Activated gamma-delta T cell treated with Interleukin-2 at 50 U/mL for 16 hours (primary cell): Measurements from ENCODE around the gene CTNND2.
"Not testable (repeated sequence)": the region's sequence is repeated elsewhere in the genome, so short reads cannot be mapped to it uniquely, and the experiment has no call there.

Source experiments
- DNase-seq: peaks from one replicate; pipeline ENCODE4 v3.0.0-alpha.2; 2020

Gene CTNND2

DNA sequence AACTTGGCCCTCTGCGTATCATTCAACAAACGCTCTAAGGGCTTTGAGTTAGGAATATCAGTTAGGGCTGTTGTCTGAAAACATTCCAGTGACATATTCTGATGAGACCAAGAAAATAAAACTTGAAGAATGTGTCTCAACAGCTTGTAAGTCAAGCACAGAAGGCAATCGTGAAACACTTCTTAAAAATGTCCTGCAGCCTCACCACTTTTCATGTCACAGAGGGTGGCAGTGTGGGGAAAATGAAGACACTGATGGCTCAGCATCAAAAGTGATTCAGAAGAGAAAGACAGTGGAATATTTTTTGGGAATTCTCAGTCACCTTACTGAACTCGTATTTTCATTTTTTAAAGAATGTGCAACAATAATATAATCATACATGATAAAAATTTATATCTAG is 247.3 kb downstream of the CTNND2 start:
- no peak for DNase-seq

DNA sequence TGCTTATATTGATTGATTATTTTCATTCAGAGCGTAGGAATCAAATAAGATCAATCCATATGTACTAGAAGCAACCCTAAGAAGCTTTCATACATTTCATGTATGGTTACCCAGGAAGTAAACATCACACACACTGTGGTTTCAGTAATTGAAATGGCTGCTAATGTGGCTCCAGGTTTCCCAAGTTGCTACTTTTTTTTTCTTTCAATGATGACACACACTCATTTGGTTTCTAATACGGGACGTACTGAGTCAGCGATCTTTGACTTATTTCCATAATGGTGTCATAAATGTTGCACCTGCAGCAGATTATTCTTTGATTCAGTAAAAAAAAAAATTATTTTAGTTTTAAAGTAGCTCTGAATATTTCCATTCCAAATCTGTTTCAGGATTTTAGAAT is 248.6 kb downstream of the CTNND2 start:
- no peak for DNase-seq

DNA sequence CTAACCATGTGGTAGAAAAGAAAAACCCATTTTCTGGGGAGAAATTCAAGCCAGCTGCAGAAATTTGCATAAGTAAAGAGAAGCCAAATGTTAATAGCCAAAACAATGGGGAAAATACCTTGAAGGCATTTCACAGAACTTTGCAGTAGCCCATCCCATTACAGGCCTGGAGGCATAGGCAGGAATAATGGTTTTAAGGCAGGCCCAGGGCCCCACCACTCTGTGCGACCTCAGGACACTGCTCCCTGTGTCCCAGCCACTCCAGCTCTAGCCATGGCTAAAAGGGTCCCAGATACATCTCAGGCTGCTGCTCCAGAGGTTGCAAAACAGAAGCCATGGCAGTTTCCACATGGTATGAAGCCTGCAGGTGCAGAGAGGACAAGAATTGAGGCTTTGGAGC is 253.3 kb downstream of the CTNND2 start:
- DNase-seq = no peak

DNA sequence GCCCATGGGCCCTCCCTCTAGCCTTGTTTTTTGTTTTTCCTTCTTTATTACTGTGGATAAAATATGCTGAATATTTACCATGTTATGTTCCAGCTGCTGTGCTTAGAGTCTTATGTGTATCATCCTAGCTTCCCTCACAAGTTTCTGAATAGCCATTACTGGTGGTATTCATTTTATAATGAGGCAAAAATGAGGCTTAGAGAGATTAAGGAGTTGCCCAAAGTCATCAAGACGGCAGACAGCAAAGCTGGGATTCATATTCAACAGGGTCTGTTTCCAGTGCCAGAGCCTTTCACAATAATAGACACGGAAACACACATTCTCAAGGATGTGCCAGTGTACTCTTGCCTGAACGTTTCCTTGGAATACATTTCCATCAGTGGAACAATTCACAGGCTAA is 258.1 kb downstream of the CTNND2 start:
- no peak for DNase-seq

DNA sequence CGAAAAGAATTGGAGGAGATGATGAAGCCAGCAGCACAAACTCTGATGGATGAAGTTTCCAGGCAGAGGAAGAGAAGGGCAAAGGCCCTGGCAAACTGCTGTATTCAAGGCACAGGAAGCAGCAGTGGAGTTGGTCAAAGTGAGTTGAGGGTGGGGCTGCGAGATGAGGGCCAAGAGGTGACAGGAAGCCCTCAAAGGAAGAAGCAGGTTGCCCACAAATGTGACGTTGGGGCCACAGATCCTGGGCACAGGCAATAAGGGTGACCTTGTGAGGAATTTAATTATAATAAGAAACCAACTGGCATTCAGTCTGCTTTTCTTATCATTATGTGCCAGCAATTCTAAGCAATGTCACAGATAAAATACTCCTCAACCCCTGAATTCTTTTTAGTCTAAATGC is 261.8 kb downstream of the CTNND2 start:
- DNase-seq = no peak

DNA sequence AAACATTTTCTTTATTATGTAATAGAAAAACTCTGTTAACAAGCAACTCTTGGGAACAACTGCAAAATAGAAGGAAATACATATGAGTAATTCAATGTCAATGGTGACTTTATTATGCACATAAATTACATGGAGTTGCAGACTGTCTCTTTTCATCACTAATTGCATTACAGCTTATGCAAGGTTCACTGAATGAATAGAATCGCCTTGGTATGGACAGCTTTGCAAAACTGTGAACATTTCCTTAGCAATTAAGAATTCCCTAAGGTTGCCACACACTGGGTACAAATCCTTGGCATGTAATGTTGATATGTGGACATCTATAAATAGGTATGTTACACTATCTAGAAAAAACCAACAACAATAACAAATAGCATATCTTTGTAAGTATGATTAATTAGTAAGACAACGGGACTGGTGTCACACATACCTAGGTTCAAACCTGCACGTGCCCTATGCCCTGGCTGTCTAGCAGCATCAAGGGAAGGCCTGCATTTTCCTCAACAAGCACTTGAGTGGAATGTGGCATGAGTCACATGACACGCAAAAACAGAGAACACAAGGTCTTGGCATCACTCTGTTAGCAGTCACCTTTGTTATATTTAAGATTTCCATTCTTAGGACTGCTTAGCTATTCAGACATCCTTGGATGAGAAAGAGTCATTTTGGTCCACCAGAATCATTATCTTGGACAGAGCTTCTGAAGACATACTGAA is 263.9 kb downstream of the CTNND2 start:
- DNase-seq = no peak

DNA sequence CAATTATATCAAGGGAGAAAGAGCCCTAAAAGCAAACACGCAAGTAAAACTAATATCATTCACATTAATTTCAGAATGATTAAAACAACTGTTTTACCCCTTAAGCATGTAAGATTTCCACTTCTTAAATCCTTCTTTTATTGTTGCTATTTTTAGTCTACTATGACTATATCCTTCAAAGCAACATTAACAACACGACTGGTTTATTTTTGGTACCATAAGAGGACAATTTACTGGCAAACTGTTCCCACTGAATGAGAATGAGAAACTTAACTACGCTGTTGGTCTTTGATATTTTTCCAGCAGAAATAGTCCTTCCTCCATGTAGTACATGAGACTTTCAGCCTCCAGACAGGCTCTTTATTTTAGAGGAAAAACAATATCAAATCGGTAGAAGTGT is 281.5 kb downstream of the CTNND2 start:
- no peak for DNase-seq

DNA sequence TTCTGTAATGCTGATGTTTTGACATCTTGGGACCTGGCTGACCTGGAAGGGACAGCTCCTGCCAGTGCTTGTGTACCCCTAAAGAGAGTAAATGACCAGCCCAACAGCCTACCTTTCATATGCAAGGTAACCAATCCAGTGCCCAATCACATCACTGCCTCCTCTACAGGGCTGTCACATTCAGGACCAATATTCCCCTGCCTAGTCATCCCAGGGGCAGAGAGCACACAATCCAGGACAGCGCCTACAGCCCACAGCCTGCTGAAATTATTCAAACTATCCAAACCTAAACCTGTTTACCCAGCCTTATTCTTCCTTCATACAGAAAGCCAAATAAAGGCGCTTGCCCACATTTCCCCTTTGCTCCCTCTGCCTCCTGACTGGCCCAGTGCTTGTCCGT is 284.1 kb downstream of the CTNND2 start:
- no peak for DNase-seq

DNA sequence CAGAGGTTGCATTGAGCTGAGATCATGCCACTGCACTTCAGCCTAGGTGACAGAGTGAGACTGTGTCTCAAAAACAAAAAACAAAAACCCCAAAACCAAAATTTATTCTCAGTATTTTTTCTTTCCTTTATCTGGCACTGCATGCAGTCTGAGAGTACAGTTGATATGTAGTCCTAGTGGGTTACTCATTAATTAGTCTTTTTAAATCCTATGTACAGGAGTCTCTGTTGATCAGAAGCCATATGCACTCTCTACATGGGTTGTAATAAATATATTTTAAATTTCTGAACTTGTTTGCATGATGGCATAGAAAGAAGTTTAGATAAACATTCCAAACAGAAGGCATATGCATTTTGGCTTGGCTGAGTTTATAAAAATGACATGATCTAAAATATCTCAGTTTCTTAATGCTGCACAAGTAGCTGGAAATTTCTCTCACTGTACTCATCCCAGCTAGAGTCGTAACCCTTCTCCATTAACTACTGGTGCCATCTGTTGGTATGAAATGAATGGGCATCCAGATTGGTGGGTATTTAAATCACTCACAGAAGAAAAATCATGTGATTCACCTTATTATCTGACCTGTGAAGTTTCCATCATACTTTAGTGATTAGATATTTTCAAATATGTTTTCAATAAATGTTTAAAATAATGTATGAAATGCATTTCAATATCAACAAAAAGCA is 284.8 kb downstream of the CTNND2 start:
- DNase-seq = no peak

DNA sequence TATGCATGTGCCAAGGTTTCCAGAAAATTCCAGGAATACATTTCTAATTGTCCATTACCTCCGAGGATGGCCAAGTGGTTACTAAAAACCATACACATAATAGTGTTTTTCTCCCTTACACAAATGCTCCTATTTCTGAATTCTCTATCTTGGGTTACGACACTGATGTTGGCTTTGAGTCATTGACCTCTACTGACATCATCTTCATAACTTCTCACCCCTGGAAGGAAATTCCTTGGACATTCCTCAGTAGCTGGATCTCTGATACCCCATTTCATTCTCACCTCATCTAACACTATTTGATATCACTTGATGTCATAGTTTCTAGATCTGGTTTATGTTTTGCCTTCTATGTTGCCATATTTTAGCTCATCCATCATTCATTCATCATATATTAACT is 287.2 kb downstream of the CTNND2 start:
- DNase-seq = no peak

DNA sequence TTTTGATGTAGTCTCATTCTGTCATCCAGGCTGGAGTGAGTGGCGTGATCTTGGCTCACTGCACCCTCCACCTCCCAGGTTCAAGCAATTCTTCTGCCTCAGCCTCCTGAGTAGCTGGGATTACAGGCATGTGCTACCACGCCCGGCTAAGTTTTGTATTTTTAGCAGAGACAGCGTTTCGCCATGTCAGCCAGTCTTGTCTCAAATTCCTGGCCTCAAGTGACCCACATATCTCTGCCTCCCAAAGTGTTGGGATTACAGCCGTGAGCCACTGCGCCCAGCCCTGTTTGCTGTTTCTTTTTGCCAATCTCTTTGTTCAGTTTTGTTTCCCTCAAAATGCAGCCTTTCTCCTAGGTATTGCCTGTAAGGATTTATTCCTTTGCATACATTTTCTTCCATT is 287.6 kb downstream of the CTNND2 start:
- not testable (repeated sequence) for DNase-seq

DNA sequence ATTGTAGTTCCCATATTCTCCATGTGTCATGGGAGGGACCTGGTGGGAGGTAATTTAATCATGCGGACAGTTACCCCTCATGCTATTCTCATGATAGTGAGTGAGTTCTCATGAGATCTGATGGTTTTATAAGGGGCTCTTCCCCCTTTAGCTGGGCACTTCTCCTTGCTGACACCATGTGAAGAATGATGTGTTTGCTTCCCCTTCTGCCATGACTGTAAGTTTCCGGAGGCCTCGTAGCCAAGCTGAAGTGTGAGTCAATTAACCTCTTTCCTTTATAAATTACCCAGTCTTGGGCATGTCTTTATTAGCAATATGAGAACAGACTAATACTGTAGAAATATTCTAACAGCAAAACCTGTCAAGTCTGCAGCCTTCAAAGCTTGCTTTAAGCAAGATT is 293.2 kb downstream of the CTNND2 start:
- DNase-seq = no peak

DNA sequence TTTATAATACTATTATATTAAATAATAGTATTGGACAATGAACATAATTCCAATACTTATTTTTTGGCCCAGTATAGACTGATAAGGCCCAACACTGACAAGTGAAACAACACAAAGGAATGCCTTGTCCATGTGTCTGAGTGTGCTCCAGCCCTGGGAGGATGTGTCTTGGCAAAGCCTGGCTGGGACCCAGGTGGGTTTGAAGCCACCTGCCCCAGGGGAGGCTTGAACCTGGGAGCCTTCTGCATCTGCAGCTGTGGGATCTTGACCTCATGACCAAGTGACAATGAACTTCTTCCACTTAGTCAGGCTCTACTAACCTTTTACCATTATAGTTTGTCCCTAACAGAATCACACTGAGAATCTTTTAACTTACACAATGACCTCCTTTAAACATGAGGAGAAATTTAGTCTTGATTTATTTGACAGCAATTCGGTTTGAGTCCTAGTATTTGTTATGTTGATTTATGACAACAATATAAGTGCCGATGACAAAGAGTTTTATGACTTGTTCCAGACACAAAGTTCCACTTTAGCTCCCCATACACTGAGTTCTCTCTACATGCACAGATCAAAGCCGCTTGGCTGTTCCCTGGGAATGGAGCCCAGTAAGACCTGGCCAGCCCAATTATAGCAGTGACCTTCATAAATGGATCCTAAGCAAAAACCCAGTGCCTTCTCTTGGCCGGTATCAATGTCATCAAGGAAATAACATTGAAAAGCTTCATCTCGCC is 294.5 kb downstream of the CTNND2 start:
- DNase-seq = no peak

DNA sequence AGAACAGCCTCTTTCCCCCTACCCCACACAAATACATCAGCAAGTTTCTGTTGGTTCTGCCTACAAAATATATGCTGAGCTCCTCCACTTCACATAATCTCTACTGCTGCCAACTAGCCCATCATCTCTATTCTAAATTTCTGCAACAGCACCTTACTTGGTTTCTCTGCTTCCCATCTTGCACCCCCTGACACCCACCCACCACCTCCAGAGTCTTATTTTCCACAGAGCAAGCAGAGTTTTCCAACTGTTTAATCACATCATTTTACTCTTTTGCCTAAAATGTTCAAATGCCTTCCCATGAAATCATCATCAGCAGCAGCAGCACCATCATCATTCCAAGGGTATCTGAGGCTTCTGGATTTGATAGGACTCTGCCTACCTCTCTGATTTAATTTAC is 295.7 kb downstream of the CTNND2 start:
- DNase-seq = no peak

DNA sequence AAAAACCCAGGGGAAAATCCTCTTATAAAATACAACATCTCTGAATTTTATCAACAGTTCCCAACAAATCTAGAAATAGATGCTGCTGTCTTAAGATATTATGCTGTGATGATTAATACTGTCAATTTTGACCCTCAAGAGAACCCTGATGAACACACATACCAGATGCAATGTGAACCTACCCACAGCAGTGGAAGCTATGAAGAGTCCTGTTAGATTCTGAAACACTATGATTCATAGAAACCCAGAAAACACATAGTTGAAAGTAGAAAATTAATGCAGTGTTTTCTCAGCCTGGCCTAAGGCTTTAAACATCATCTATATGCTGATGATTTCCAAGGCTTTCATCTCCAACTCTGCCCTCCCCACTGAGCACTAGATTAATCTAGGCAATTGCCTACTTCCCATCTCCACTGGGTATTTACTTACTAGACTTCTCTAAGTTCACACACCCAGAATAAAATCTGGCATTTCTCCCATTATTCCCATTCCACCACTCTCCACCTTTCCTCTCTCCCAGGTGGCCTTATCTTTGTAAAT is 296.2 kb downstream of the CTNND2 start:
- DNase-seq = no peak

DNA sequence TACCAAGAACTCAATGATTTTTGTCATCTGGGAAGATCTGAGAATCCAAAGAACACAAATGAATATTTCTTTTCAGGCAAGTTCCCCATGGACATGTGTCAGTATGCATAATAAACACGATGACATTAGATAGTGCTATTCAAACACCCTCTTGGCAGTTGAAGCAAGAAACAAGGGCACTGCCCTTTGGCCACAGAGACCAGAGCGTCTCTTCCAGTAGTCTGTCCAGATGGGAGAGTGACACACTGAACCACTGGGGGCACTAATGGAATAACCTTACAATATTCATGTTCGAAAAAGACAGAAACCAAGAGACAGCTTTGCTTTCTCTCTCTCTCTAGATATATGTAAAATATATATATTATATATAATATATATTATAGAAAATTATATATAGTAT is 301.9 kb downstream of the CTNND2 start:
- no peak for DNase-seq

DNA sequence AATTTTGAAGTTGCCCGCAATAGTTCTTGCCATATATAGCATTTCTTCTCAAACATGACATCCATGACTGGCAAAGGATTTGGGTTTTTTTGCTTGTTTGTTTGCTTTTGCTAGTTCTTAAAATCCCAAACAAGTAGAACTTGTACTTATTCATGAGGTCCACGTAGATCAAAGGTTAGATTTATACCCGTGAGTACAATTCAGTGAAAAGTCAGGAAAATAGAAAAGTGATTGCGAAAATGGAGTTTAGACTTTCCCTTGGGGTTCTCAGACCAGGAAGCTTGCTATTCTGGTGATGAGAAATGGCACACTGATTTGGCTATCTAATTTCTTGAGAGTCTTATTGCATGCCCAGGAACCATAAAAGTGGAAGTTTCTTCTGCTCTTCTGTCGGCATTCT is 304.7 kb downstream of the CTNND2 start:
- DNase-seq = no peak

DNA sequence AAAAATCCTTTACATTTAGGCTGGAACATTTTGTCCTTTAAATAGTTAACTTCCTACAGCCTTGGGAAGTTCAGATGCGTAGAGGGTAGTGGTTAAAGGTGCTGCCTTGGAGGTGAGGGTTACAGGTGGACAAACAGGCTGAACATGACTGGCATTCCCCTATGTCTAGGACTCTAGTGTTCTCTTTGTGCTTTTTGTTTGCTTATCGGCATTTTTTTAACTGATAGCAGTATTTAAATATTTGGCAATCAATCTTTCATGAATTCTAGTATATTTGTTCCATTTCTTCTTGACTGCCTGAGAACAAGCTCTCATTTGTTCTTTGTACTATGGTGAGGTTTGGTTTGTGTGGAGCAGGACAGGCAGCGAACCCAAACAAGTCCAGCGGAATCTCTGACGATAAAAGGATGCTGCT is 307.6 kb downstream of the CTNND2 start:
- DNase-seq = no peak

DNA sequence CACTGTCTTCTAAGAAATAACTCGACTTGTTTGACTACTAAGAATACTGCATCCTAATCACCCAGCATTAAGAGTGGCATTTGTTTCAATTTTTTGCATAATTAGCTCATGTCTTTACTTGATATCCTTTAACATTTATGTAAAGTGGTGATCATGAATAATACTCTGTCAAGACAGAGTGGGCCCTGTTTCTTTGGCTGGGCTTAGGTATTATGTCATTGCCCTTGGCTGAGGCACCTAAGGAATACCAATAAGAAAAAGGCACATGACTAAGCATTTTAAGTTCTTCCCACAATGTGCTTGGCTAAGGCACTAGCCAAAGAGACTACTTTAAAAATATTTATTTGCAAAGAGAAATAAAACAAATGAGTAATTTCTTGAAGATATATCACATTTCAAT is 308.1 kb downstream of the CTNND2 start:
- DNase-seq = no peak

DNA sequence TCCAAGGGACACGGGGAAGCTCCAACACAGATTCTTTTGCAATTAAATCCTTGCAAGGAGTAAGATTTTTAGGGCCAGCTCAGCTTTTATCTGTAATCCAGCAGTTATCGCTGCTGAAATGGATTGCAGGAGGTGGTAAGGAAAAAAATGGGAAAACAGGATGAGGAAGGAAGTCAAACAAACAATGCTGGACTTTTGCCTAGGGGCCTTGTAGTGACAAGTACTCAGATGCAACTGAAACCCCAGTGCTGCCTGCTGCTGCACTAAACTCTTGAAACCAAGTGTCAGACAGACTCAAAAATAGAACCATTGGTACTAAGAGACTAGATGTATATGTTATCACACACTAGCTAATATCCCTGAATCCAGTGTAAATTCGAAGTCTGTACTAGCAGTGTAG is 309.2 kb downstream of the CTNND2 start:
- no peak for DNase-seq

DNA sequence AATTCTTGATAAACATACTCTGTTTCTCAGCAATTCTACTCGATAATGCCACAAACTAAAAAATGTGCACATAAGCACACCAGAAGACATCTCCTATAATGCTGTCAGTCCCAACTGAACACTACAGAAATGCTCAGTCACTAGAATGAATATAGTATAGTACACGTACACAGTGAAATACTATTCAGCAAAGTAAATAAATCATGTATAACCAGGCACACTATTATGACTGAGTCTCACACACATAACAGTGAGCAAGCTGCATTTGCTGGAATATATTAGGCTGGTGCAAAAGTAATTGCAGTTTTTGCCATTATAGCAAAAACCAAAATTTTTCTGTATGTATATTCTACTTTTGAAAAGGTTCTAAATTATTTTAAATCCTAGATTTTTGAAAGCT is 310.2 kb downstream of the CTNND2 start:
- DNase-seq = no peak

DNA sequence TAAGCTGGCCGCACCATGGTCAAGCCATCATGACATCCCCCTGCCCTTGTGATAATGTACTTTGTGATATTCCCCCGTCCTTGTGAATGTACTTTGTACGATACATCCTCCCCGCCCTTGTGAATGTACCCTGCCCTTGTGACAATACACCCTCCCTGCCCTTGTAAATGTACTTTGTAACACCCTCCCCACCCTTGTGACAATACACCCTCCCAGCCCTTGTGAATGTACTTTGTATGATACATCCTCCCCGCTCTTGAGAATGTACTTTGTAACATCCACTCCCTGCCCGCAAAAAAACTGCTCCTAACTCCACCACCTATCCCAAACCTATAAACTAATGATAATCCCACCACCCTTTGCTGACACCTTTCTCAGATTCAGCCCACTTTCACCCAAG is 313.8 kb downstream of the CTNND2 start:
- no peak for DNase-seq

DNA sequence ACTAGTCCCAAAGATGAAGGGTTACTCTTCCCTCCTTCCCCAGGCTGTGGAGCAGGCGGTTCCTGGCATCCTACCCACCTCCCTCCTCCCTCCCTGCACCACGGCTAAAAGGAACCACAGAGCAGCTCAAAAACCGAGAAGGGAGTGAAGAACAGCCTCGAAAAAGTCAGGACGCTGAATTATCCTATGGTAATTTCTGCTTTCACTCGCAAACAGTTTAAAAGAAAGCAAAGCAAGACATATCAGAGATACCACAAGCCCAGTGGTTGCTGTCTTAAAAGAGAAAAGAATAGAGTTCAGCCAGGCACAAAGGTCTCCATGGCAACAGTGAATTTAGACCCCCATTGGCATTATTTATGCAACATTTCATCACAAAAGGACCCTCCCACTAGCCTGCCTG is 315.4 kb downstream of the CTNND2 start:
- no peak for DNase-seq

DNA sequence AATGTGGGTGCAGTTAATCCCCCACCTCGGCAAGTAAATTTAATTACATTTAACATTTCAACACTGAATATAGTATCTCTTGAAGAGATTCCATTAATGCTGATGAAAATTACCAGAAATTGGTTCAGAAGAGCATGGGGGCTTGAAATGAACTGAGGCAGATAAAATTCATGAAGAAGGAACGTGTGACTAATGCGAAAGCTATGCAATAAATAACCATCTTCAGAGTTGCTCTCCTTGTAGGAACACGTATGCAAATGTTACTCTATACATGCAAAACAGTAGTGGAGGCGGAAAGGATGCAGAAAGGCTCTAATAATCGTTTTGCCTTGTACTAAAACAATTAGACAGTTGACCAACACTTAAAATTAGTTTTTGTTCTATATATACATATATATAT is 320.2 kb downstream of the CTNND2 start:
- no peak for DNase-seq
